H9 (cell line): Measurements from ENCODE around the gene PSPC1. TPM values are rescaled to one million over a fixed set of nuclear protein-coding genes. Genes with fewer than 3 reads are reported as not detected.

Source experiments
- DNase-seq: peaks from one replicate; pipeline ENCODE4 v3.0.0-alpha.2; 2017
- H2AFZ ChIP-seq: one replicate; pipeline ENCODE4 v1.6.1; 2013; ENCODE audit warnings: mild to moderate bottlenecking, low read length, control low read depth, moderate library complexity
- H2AK5ac ChIP-seq: 2 replicates; pipeline ENCODE4 v1.6.1; 2013; ENCODE audit warnings: low read length, control low read depth, mixed read lengths; ENCODE audit not compliant: insufficient read length
- H2BK120ac ChIP-seq: one replicate; pipeline ENCODE4 v1.6.1; 2013; ENCODE audit warnings: low read depth, mild to moderate bottlenecking, low read length, control low read depth, inconsistent platforms; ENCODE audit not compliant: poor library complexity, severe bottlenecking
- H2BK12ac ChIP-seq: 2 replicates; pipeline ENCODE4 v1.6.1; 2013; ENCODE audit warnings: low read length, control low read depth, mixed read lengths, low read depth; ENCODE audit not compliant: insufficient read length
- H2BK15ac ChIP-seq: 2 replicates; pipeline ENCODE4 v1.6.1; 2013; ENCODE audit warnings: low read depth, low read length, control low read depth
- H2BK20ac ChIP-seq: one replicate; pipeline ENCODE4 v1.6.1; 2013; ENCODE audit warnings: low read depth, mild to moderate bottlenecking, low read length, control low read depth, inconsistent platforms; ENCODE audit not compliant: poor library complexity, severe bottlenecking
- H2BK5ac ChIP-seq: 2 replicates; pipeline ENCODE4 v1.6.1; 2013; ENCODE audit warnings: low read length, control low read depth, mixed read lengths; ENCODE audit not compliant: insufficient read length
- H3K14ac ChIP-seq: 2 replicates; pipeline ENCODE4 v1.6.1; 2013; ENCODE audit warnings: low read length, control low read depth; ENCODE audit not compliant: insufficient read depth
- H3K18ac ChIP-seq: 2 replicates; pipeline ENCODE4 v1.6.1; 2013; ENCODE audit warnings: low read depth, mild to moderate bottlenecking, mixed read lengths, low read length, control low read depth; ENCODE audit not compliant: insufficient read length
- H3K23ac ChIP-seq: 2 replicates; pipeline ENCODE4 v1.6.1; 2013; ENCODE audit warnings: low read length, control low read depth, mixed read lengths, low read depth; ENCODE audit not compliant: insufficient read length
- H3K23me2 ChIP-seq: 2 replicates; pipeline ENCODE4 v1.6.1; 2013; ENCODE audit warnings: low read depth, mild to moderate bottlenecking, mixed read lengths, low read length, control low read depth; ENCODE audit not compliant: insufficient read length, poor library complexity, severe bottlenecking
- H3K27ac ChIP-seq: 2 replicates; pipeline ENCODE4 v1.5.1; 2013; ENCODE audit warnings: low read length, control low read depth, mixed read lengths, low read depth; ENCODE audit not compliant: insufficient read length
- H3K27me3 ChIP-seq: 2 replicates; pipeline ENCODE4 v1.6.1; 2013; ENCODE audit warnings: low read length, control low read depth, inconsistent platforms; ENCODE audit not compliant: insufficient read depth
- H3K4ac ChIP-seq: 2 replicates; pipeline ENCODE4 v1.6.1; 2013; ENCODE audit warnings: low read depth, mild to moderate bottlenecking, control low read depth, inconsistent platforms, low read length, moderate library complexity
- H3K4me1 ChIP-seq: 2 replicates; pipeline ENCODE4 v1.6.1; 2013; ENCODE audit warnings: low read length, control low read depth, inconsistent platforms; ENCODE audit not compliant: insufficient read depth
- H3K4me2 ChIP-seq: 2 replicates; pipeline ENCODE4 v1.6.1; 2013; ENCODE audit warnings: low read length, control low read depth, mixed read lengths; ENCODE audit not compliant: insufficient read length, insufficient read depth
- H3K56ac ChIP-seq: 2 replicates; pipeline ENCODE4 v1.6.1; 2013; ENCODE audit warnings: low read depth, mild to moderate bottlenecking, mixed read lengths, low read length, control low read depth; ENCODE audit not compliant: insufficient read length
- H3K79me1 ChIP-seq: 2 replicates; pipeline ENCODE4 v1.6.1; 2013; ENCODE audit warnings: low read depth, mild to moderate bottlenecking, moderate library complexity, low read length, control low read depth, inconsistent platforms; ENCODE audit not compliant: insufficient read depth, poor library complexity, severe bottlenecking
- H3K79me2 ChIP-seq: 2 replicates; pipeline ENCODE4 v1.6.1; 2013; ENCODE audit warnings: low read length, control low read depth, inconsistent platforms; ENCODE audit not compliant: insufficient read depth
- H3K9ac ChIP-seq: 2 replicates; pipeline ENCODE4 v1.6.1; 2013; ENCODE audit warnings: low read length, control low read depth, mixed read lengths; ENCODE audit not compliant: insufficient read length; ENCODE audit errors: extremely low read depth
- H3K9me3 ChIP-seq: one replicate; pipeline ENCODE4 v1.6.1; 2013; ENCODE audit warnings: low read depth, low read length, inconsistent platforms; ENCODE audit not compliant: control insufficient read depth
- H3T11ph ChIP-seq: one replicate; pipeline ENCODE4 v1.6.1; 2013; ENCODE audit warnings: mild to moderate bottlenecking, low read length, control low read depth, inconsistent platforms
- H4K20me1 ChIP-seq: one replicate; pipeline ENCODE4 v1.6.1; 2013; ENCODE audit not compliant: control insufficient read depth, insufficient read length, insufficient read depth
- H4K5ac ChIP-seq: 2 replicates; pipeline ENCODE4 v1.6.1; 2013; ENCODE audit warnings: low read depth, mild to moderate bottlenecking, mixed read lengths, low read length, control low read depth; ENCODE audit not compliant: insufficient read length
- H4K8ac ChIP-seq: replicated peaks from 2 replicates; pipeline ENCODE4 v1.6.1; 2013; ENCODE audit warnings: low read length, control low read depth, mixed read lengths, low read depth; ENCODE audit not compliant: insufficient read length
- H4K91ac ChIP-seq: 2 replicates; pipeline ENCODE4 v1.6.1; 2013; ENCODE audit warnings: low read depth, mild to moderate bottlenecking, moderate library complexity, mixed read lengths, low read length, control low read depth; ENCODE audit not compliant: insufficient read length
- H3K27ac Mint-ChIP-seq, 3 experiments: 2 replicates in 2 of 3; 3 replicates in 1 of 3; pipeline ENCODE4 v1.8.0; 2020 to 2021; ENCODE audit warnings: mixed read lengths in 3 of 3, mild to moderate bottlenecking in 1 of 3, moderate library complexity in 1 of 3
- H3K27me3 Mint-ChIP-seq: 2 replicates; pipeline ENCODE4 v1.8.0; 2021; ENCODE audit warnings: low read depth, mild to moderate bottlenecking, moderate library complexity, mixed read lengths
- H3K36me3 Mint-ChIP-seq, 3 experiments: 2 replicates in 2 of 3; 3 replicates in 1 of 3; pipeline ENCODE4 v1.8.0; 2020 to 2021; ENCODE audit warnings: low read depth in 3 of 3, mixed read lengths in 3 of 3; ENCODE audit not compliant: insufficient read depth in 1 of 3
- H3K4me1 Mint-ChIP-seq, 2 experiments: 2 replicates each; pipeline ENCODE4 v1.8.0; 2020; ENCODE audit warnings: mixed read lengths in 2 of 2
- H3K4me3 Mint-ChIP-seq, 2 experiments: 2 replicates in 1 of 2; 3 replicates in 1 of 2; pipeline ENCODE4 v1.8.0; 2020 to 2021; ENCODE audit warnings: mild to moderate bottlenecking in 2 of 2, mixed read lengths in 2 of 2, moderate library complexity in 1 of 2
- H3K9me3 Mint-ChIP-seq, 2 experiments: 2 replicates in 1 of 2; 3 replicates in 1 of 2; pipeline ENCODE4 v1.8.0; 2020; ENCODE audit warnings: mild to moderate bottlenecking in 2 of 2, mixed read lengths in 2 of 2, moderate library complexity in 1 of 2
- CTCF ChIP-seq: fragments of 200-600 bp; sonication (generic); conservative IDR thresholded peaks from 3 replicates; pipeline ENCODE4 v1.8.0; 2021; ENCODE audit warnings: antibody characterized with exemption, mild to moderate bottlenecking
- WGBS: extraction: QIAGEN DNeasy Blood & Tissue Kit; methylation state at CpG from one replicate; pipeline ENCODE4 v1.1.7; 2013; ENCODE audit warnings: missing lambda C conversion rate, low lambda C conversion rate, mixed read lengths; ENCODE audit not compliant: insufficient read length; ENCODE audit errors: extremely low coverage; 5-methylcytosine and 5-hydroxymethylcytosine counted together
- total RNA-seq: library from RNA; stranded (reverse); gene quantifications from 2 replicates; pipeline ENCODE4 v1.2.1, GENCODE V29; 2021

PSPC1 gene
- total RNA-seq, 1 experiment from 2014 or later: 134 TPM

GRCh38 chr13:19818223-19818842 lies 35.6 kb upstream of the PSPC1 start:
- peak; percentile 94 for DNase-seq
- Mint-ChIP-seq H3K4me3 (no peak overlapping the region), H3K36me3 (peaks cover 15 to 31% (median 26%) of the 10 kb centered on the region in 3 experiments), H3K27ac (peak overlapping the region in 1 of 3 experiments; percentile 49; a peak in 1 of 7 replicates), H3K27me3 (no peaks in the 10 kb centered on the region), H3K4me1 (peaks cover 4 to 7% of the 10 kb centered on the region in 2 experiments), H3K9me3 (peaks cover 0 to 4% of the 10 kb centered on the region in 2 experiments; a peak in 4 of 5 replicates)
- Histone ChIP-seq H3K9me3 (no peaks in the 10 kb centered on the region), H3K4ac (no peak overlapping the region), H3K4me1 (0 out of 2 replicates have a peak, but pooled peaks cover 4% of the 10 kb centered on the region), H3T11ph (no peak overlapping the region), H3K23me2 (no peaks in the 10 kb centered on the region), H2BK15ac (no peak overlapping the region), H3K27ac (no peak overlapping the region), H3K18ac (no peak overlapping the region), H4K5ac (no peak overlapping the region), H3K4me2 (no peak overlapping the region), H3K27me3 (no peaks in the 10 kb centered on the region), H3K23ac (no peak overlapping the region), H3K14ac (no peak overlapping the region), H4K8ac (peak overlapping the region; percentile 53), H2BK12ac (no peak overlapping the region), H3K79me1 (no peaks in the 10 kb centered on the region), H2BK5ac (no peak overlapping the region), H2AK5ac (no peak overlapping the region), H2BK20ac (no peak overlapping the region), H3K9ac (no peak overlapping the region), H4K91ac (no peak overlapping the region), H2AFZ (no peak overlapping the region), H3K56ac (no peak overlapping the region), H3K79me2 (no peaks in the 10 kb centered on the region), H4K20me1 (no peaks in the 10 kb centered on the region), H2BK120ac (no peak overlapping the region)
- 100% methylated on average over 1 of the region's 27 CpGs for WGBS
- TF ChIP-seq CTCF: peak; percentile 99
